ENCODE results near the gene AP5Z1. TPM values are rescaled to one million over a fixed set of nuclear protein-coding genes. Genes with fewer than 3 reads are reported as not detected.

AP5Z1 gene
- total RNA-seq, 2 donors from 2014 or later: 20.2 to 23.4 TPM

DNA sequence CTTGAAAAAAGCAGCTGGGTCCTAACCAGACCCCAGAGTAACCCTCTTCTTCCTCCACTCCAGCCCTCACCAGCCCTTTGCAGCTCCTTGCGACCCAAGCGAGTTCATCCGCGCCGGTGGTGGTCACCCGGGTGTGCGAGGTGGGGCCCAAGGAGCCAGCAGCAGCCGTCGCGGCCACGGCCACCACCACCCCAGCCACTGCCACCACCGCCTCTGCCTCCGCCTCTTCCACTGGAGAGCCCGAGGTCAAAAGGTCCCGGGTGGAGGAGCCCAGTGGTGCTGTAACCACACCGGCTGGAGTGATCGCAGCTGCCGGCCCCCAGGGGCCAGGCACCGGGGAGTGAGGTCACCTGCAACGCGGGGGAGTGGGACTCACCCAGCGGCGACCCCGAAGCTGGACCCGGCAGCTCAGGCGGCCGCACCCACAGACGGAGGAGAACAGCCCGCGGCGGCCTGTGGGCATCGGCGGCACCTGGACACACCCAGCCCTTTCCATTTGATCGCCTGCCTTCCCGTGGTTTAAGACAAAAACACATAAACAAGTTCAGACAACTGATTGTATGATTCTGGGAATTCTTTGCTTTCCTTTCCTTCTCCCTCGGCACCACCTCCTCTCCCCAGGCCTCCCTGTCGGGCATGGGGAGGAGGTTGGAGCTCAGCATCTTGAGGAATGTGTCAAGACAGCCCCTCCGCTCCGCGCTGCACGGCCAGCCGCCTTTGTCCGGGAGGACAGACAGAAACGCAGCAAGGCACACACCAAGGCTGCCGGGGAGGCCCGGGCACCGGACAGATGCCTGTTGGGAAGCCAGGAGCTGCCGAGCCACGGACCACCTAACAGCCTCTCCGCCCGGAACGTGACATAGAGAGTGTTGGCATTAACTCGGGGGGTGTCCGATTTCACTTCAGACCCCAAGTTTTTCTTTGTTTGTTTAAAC lies 13.0 kb upstream of the AP5Z1 start:
- intact Hi-C loops (cut with DNase I): no loop called here
- Histone ChIP-seq H3K9me3 (no peaks in the 10 kb centered on the region), H3K4me1 (no peaks in the 10 kb centered on the region), H3K27ac (no peak overlapping the region), H3K36me3 (replicated peaks in 1 of 2; ENCODE audit: insufficient read depth in 1 of 2, low read depth in 2 of 2) (peaks cover 16 to 34% of the 10 kb centered on the region in 2 donors), H3K27me3 (no peaks in the 10 kb centered on the region), H3K4me3 (no peak overlapping the region)
- no peak for ATAC-seq
- DNase-seq: no peak
- TF ChIP-seq, protein P1, sequence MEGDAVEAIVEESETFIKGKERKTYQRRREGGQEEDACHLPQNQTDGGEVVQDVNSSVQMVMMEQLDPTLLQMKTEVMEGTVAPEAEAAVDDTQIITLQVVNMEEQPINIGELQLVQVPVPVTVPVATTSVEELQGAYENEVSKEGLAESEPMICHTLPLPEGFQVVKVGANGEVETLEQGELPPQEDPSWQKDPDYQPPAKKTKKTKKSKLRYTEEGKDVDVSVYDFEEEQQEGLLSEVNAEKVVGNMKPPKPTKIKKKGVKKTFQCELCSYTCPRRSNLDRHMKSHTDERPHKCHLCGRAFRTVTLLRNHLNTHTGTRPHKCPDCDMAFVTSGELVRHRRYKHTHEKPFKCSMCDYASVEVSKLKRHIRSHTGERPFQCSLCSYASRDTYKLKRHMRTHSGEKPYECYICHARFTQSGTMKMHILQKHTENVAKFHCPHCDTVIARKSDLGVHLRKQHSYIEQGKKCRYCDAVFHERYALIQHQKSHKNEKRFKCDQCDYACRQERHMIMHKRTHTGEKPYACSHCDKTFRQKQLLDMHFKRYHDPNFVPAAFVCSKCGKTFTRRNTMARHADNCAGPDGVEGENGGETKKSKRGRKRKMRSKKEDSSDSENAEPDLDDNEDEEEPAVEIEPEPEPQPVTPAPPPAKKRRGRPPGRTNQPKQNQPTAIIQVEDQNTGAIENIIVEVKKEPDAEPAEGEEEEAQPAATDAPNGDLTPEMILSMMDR (IDR thresholded peaks at IDR 0.05): no peak
- no peak for TF ChIP-seq POLR2A (IDR thresholded peaks at IDR 0.05)
- 94 to 96% methylated on average over 31 to 51 of the region's 54 CpGs for WGBS, 2 donors

DNA sequence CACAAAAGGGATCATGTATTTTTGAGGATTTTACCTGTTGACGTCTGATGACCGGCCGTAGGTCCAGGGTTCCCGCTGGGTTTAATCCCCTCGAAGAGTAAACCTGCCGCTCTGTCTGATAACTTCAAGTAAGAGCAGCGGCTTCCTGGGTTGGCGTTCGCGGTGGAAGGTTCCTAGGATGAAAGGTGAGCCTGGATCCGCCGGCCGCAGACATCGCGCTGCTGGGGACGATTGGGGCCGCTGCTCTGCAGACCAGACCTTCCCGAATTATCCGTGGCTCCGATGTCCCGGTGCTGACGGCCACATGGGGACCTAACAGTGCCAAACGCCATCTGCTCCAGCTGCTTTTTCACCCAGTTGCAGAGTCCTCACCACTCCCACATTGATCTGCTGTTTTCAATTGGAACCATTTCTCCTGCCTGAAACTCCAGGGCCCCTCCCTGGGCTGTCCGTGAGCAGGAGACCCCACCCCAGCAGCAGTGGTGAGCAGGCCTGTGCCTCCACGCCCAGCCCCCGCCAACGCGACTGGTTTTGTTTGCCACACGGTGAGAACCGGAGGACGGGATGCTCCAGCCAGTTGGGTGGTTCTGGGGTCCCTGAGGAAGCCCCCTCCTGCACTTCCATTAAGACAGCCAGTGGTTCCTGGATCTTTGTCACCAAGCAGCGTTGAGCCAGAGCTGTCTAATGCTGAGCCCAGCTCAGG lies 12.2 kb upstream of the AP5Z1 start:
- H3K36me3 ChIP-seq (replicated peaks in 1 of 2; ENCODE audit: insufficient read depth in 1 of 2, low read depth in 2 of 2): peaks cover 16 to 32% of the 10 kb centered on the region in 2 donors
- no peaks in the 10 kb centered on the region for H3K9me3 ChIP-seq
- no peak overlapping the region for H3K4me3 ChIP-seq
- DNase-seq: no peak
- no peak for ATAC-seq
- intact Hi-C loops (cut with DNase I): no loop called here
- no peak overlapping the region for H3K27ac ChIP-seq
- H3K27me3 ChIP-seq: no peaks in the 10 kb centered on the region
- WGBS, 2 donors: 94 to 95% methylated on average over 23 to 32 of the region's 32 CpGs
- no peaks in the 10 kb centered on the region for H3K4me1 ChIP-seq
- TF ChIP-seq, protein P1 (IDR thresholded peaks at IDR 0.05): no peak
- no peak for TF ChIP-seq POLR2A (IDR thresholded peaks at IDR 0.05)

DNA sequence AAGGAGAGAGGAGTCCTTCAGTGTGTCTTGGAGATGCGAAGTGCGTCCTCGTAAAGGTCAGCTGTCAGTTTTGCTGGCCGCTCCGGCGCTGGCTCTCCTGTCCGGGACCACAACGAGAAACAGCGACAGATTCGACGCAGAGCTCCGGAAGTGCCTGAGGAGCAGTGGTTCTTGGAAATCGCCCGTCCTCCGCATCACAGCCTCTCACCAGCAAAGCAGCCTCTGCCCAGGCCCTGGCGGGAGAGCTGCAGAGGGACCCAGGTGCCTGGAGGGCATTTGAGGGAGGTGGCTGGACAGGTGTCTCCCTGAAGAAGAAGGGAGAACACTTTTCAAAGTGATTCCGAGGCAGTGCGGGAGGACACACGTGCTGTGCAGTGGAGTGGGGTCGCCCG lies 11.6 kb upstream of the AP5Z1 start:
- H3K27ac ChIP-seq: no peak overlapping the region
- H3K4me3 ChIP-seq: no peak overlapping the region
- intact Hi-C loops (cut with DNase I): no loop called here
- DNase-seq (no peak), ATAC-seq (no peak)
- H3K27me3 ChIP-seq: no peaks in the 10 kb centered on the region
- H3K9me3 ChIP-seq: no peaks in the 10 kb centered on the region
- no peaks in the 10 kb centered on the region for H3K4me1 ChIP-seq
- TF ChIP-seq POLR2A (IDR thresholded peaks at IDR 0.05): no peak
- TF ChIP-seq, protein P1 (IDR thresholded peaks at IDR 0.05): no peak
- WGBS, 2 donors: 91 to 97% methylated on average over 20 to 21 of the region's 21 CpGs
- H3K36me3 ChIP-seq (replicated peaks in 1 of 2; ENCODE audit: insufficient read depth in 1 of 2, low read depth in 2 of 2): peaks cover 16 to 30% of the 10 kb centered on the region in 2 donors

DNA sequence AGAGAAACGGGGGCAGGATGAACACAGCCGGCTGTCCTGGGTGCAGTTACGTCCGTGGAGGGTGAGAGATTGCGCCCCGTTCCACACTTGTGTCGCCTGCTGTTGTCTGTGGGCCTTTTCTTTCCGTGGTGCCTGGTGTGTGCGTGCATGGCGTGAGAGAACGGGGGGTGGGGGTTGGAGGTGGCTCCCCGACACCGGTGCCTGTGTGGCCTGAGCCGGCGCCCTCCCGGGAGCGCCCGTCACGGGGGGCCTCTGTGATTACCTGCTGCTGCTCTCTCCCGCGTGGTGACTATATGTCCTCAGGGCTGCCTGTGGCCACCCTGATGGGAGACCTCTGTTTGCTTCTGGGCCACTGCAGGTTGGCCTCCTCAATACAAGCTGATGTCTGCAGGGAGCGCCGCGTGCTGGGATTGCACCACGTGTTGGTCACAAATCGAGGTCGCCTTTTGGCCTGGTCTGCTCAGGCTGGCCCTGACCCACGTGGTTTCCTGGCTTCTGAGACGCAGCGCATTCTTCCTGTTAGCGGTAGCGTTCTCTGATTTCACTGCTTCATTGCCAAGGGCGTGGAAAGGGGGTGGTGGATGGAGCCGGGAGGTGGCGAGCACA lies 10.9 kb upstream of the AP5Z1 start:
- intact Hi-C loops (cut with DNase I): no loop called here
- H3K27ac ChIP-seq: no peak overlapping the region

More for the DNA sequence above, 10.9 kb upstream of the AP5Z1 start:
- no peak for DNase-seq
- no peaks in the 10 kb centered on the region for H3K4me1 ChIP-seq
- TF ChIP-seq, protein P1 (IDR thresholded peaks at IDR 0.05): no peak
- TF ChIP-seq POLR2A (IDR thresholded peaks at IDR 0.05): no peak
- H3K36me3 ChIP-seq (replicated peaks in 1 of 2; ENCODE audit: insufficient read depth in 1 of 2, low read depth in 2 of 2): peaks cover 16 to 28% of the 10 kb centered on the region in 2 donors
- WGBS, 2 donors: 84 to 95% methylated on average over 18 to 27 of the region's 35 CpGs
- no peak overlapping the region for H3K4me3 ChIP-seq
- no peaks in the 10 kb centered on the region for H3K9me3 ChIP-seq
- ATAC-seq: no peak
- H3K27me3 ChIP-seq: no peaks in the 10 kb centered on the region

Data from body of pancreas (tissue), 4 donors.